ENCODE measurements around the gene RMND5B.
"Not testable (repeated sequence)": the region's sequence is repeated elsewhere in the genome, so short reads cannot be mapped to it uniquely, and the experiment has no call there.

Gene RMND5B

GRCh38 chr5:178177569-178177968, 46.8 kb downstream of the RMND5B start:
- no peak for DNase-seq

DNA sequence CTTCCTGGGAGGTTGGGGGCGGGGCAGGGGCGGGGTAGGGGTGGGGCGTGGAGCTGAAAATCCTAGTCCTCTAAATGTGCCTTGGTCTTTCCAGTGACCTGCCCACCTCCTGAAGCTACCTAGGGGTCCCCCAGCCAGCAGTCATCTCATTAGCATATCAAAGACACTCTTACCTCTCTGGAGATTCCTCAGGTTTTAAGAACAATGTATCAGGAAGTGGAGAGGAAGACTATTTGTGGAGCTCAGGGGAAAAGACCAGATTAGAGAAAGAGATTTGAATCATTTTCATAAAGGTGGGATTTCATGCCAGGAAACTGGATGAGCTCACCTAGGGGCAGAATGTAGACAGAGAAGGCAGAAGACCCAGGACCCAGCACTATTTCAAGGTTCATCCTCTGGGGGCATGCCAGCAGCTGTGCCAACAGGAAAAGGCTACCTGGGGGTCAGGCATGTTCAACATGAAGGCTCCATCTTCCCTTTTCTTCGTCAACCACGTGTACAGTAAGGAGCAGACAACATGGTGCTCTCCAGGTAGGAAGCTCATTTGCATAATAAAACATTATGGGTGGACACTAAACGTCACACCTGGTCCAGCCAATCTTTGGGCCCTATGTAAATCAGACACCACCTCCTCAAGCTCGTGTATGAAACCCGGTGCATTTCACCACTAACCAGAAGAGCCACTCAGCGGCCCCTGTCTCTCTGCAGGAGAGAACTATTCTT, 49.5 kb downstream of the RMND5B start:
- DNase-seq, result no peak

- no peak for DNase-seq
Measured at GRCh38 chr5:178182158-178182876, 51.5 kb downstream of the RMND5B start.

- DNase-seq, result no peak
Measured at GRCh38 chr5:178186427-178186826, 55.6 kb downstream of the RMND5B start.

DNA sequence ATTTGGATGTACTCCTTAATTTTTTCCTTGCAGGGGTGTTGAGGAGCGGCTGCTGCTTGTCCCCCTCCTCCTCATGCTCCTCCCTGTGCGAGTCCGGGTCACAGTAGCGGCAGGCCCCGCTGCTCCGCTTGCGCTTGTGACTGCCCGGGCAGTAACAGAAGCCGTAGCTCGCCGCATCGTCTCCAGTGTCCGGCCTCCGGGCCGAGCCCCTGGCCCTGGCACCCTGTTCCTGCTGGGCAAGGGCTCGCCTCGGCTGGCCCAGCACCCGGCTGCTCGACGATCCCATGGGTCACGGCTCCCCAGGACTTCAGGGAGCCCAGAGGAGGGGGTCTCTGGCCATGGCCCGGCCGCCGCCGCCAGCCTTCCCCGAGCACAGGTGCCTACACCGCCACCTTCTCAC, 56.2 kb downstream of the RMND5B start, which contains the start of gene GMCL2:
Gene GMCL2 (minus strand): TSS at position 358 of the 400 bp plus-strand sequence. CDS start 72 bp downstream, at position 286.
- DNase-seq, result no peak

DNA sequence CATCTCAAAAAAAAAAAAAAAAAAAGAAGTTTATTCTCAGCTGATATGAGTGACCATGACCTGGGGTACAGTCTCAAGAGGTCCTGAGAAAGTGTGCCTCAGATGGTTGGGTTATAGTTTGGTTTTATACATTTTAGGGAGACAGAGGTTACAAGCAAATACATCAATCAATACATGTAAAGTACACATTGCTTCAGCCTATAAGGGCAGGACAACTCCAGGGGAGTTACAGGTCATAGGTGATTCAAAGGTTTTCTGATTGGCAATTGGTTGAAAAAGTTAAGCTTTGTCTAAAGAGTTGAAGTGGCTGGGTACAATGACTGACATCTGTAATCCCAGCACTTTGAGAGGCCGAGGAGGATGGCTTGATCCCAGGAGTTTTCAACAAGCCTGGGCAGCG, 58.6 kb downstream of the RMND5B start:
- no peak for DNase-seq

GRCh38 chr5:178191661-178192060, 60.8 kb downstream of the RMND5B start:
- no peak for DNase-seq

- DNase-seq, result no peak
Measured at GRCh38 chr5:178192244-178192643, 61.4 kb downstream of the RMND5B start.

DNA sequence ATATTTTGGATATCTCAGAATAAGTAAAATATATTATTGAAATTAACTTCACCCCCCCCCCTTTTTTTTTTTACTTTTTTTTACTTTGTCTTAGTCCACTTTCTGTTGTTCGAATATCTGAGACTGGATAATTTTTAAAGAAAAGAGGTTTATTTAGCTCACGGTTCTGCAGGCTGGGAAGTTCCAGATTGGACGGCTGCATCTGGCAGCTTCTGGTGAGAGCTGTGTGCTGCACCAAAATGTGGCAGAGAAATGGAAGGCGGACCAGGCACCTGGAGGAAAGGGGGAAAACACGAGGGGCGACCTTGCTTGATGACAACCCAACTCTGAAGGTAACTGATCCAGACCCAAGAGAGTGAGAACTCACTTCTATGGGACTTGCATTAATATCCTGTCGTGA, 62.0 kb downstream of the RMND5B start:
- DNase-seq, result no peak

GRCh38 chr5:178193251-178193809, 62.5 kb downstream of the RMND5B start:
- DNase-seq, result no peak

- no peak for DNase-seq
Measured at GRCh38 chr5:178194026-178194425, 63.2 kb downstream of the RMND5B start.

DNA sequence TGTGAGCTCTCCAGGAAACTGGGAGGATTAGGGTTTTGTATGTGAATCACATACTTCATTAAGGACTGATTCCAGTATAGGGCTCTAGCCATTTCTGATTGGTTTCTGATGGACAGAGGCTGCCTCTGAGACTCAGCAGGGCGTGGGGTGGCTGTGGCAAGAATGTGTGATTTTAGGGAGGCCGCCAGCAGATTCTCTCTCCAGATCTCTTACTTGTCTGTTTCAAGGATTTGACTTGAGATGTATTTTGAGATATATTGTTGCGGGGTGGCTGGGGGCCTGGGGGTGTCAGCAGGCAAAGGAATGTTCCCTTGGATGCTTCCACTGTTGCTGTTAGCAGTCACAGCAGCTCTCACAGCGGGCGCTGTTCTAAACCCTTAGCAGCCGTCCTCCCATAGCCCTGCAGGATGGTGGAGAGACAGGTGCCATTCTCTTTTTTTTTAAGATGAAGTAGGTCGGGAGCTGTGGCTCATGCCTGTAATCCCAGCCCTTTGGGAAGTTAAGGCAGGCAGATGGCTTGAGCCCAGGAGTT, 65.5 kb downstream of the RMND5B start:
- no peak for DNase-seq

- DNase-seq, result no peak
Measured at GRCh38 chr5:178196986-178197385, 66.2 kb downstream of the RMND5B start.

- DNase-seq, result not testable (repeated sequence)
Measured at GRCh38 chr5:178198151-178198550, 67.3 kb downstream of the RMND5B start.

GRCh38 chr5:178198706-178199105, 67.9 kb downstream of the RMND5B start:
- no peak for DNase-seq

- DNase-seq, result no peak
Measured at GRCh38 chr5:178199581-178200434, 69.0 kb downstream of the RMND5B start.

Measured in activated CD4-positive, alpha-beta T cell treated with anti-CD3 and anti-CD28 coated beads, Interleukin-2, Interleukin-6, amounts not matched to agents 100 ng/mL and 50 ng/mL, durations not matched to agents 16 hours and 8 hours (primary cell).